H9 (cell line): ENCODE measurements around the gene ST3GAL5. TPM values are rescaled to one million over a fixed set of nuclear protein-coding genes. Genes with fewer than 3 reads are reported as not detected.

Experiments used
- DNase-seq: peaks from one replicate; pipeline ENCODE4 v3.0.0-alpha.2; 2017
- H2AFZ ChIP-seq: one replicate; pipeline ENCODE4 v1.6.1; 2013; ENCODE audit warnings: mild to moderate bottlenecking, low read length, control low read depth, moderate library complexity
- H2AK5ac ChIP-seq: 2 replicates; pipeline ENCODE4 v1.6.1; 2013; ENCODE audit warnings: low read length, control low read depth, mixed read lengths; ENCODE audit not compliant: insufficient read length
- H2BK120ac ChIP-seq: one replicate; pipeline ENCODE4 v1.6.1; 2013; ENCODE audit warnings: low read depth, mild to moderate bottlenecking, low read length, control low read depth, inconsistent platforms; ENCODE audit not compliant: poor library complexity, severe bottlenecking
- H2BK12ac ChIP-seq: 2 replicates; pipeline ENCODE4 v1.6.1; 2013; ENCODE audit warnings: low read length, control low read depth, mixed read lengths, low read depth; ENCODE audit not compliant: insufficient read length
- H2BK15ac ChIP-seq: 2 replicates; pipeline ENCODE4 v1.6.1; 2013; ENCODE audit warnings: low read depth, low read length, control low read depth
- H2BK20ac ChIP-seq: one replicate; pipeline ENCODE4 v1.6.1; 2013; ENCODE audit warnings: low read depth, mild to moderate bottlenecking, low read length, control low read depth, inconsistent platforms; ENCODE audit not compliant: poor library complexity, severe bottlenecking
- H2BK5ac ChIP-seq: 2 replicates; pipeline ENCODE4 v1.6.1; 2013; ENCODE audit warnings: low read length, control low read depth, mixed read lengths; ENCODE audit not compliant: insufficient read length
- H3K14ac ChIP-seq: 2 replicates; pipeline ENCODE4 v1.6.1; 2013; ENCODE audit warnings: low read length, control low read depth; ENCODE audit not compliant: insufficient read depth
- H3K18ac ChIP-seq: 2 replicates; pipeline ENCODE4 v1.6.1; 2013; ENCODE audit warnings: low read depth, mild to moderate bottlenecking, mixed read lengths, low read length, control low read depth; ENCODE audit not compliant: insufficient read length
- H3K23ac ChIP-seq: 2 replicates; pipeline ENCODE4 v1.6.1; 2013; ENCODE audit warnings: low read length, control low read depth, mixed read lengths, low read depth; ENCODE audit not compliant: insufficient read length
- H3K23me2 ChIP-seq: 2 replicates; pipeline ENCODE4 v1.6.1; 2013; ENCODE audit warnings: low read depth, mild to moderate bottlenecking, mixed read lengths, low read length, control low read depth; ENCODE audit not compliant: insufficient read length, poor library complexity, severe bottlenecking
- H3K27ac ChIP-seq: 2 replicates; pipeline ENCODE4 v1.5.1; 2013; ENCODE audit warnings: low read length, control low read depth, mixed read lengths, low read depth; ENCODE audit not compliant: insufficient read length
- H3K27me3 ChIP-seq: 2 replicates; pipeline ENCODE4 v1.6.1; 2013; ENCODE audit warnings: low read length, control low read depth, inconsistent platforms; ENCODE audit not compliant: insufficient read depth
- H3K4ac ChIP-seq: 2 replicates; pipeline ENCODE4 v1.6.1; 2013; ENCODE audit warnings: low read depth, mild to moderate bottlenecking, control low read depth, inconsistent platforms, low read length, moderate library complexity
- H3K4me1 ChIP-seq: 2 replicates; pipeline ENCODE4 v1.6.1; 2013; ENCODE audit warnings: low read length, control low read depth, inconsistent platforms; ENCODE audit not compliant: insufficient read depth
- H3K4me2 ChIP-seq: 2 replicates; pipeline ENCODE4 v1.6.1; 2013; ENCODE audit warnings: low read length, control low read depth, mixed read lengths; ENCODE audit not compliant: insufficient read length, insufficient read depth
- H3K56ac ChIP-seq: 2 replicates; pipeline ENCODE4 v1.6.1; 2013; ENCODE audit warnings: low read depth, mild to moderate bottlenecking, mixed read lengths, low read length, control low read depth; ENCODE audit not compliant: insufficient read length
- H3K79me1 ChIP-seq: 2 replicates; pipeline ENCODE4 v1.6.1; 2013; ENCODE audit warnings: low read depth, mild to moderate bottlenecking, moderate library complexity, low read length, control low read depth, inconsistent platforms; ENCODE audit not compliant: insufficient read depth, poor library complexity, severe bottlenecking
- H3K79me2 ChIP-seq: 2 replicates; pipeline ENCODE4 v1.6.1; 2013; ENCODE audit warnings: low read length, control low read depth, inconsistent platforms; ENCODE audit not compliant: insufficient read depth
- H3K9ac ChIP-seq: 2 replicates; pipeline ENCODE4 v1.6.1; 2013; ENCODE audit warnings: low read length, control low read depth, mixed read lengths; ENCODE audit not compliant: insufficient read length; ENCODE audit errors: extremely low read depth
- H3K9me3 ChIP-seq: one replicate; pipeline ENCODE4 v1.6.1; 2013; ENCODE audit warnings: low read depth, low read length, inconsistent platforms; ENCODE audit not compliant: control insufficient read depth
- H3T11ph ChIP-seq: one replicate; pipeline ENCODE4 v1.6.1; 2013; ENCODE audit warnings: mild to moderate bottlenecking, low read length, control low read depth, inconsistent platforms
- H4K20me1 ChIP-seq: one replicate; pipeline ENCODE4 v1.6.1; 2013; ENCODE audit not compliant: control insufficient read depth, insufficient read length, insufficient read depth
- H4K5ac ChIP-seq: 2 replicates; pipeline ENCODE4 v1.6.1; 2013; ENCODE audit warnings: low read depth, mild to moderate bottlenecking, mixed read lengths, low read length, control low read depth; ENCODE audit not compliant: insufficient read length
- H4K8ac ChIP-seq: replicated peaks from 2 replicates; pipeline ENCODE4 v1.6.1; 2013; ENCODE audit warnings: low read length, control low read depth, mixed read lengths, low read depth; ENCODE audit not compliant: insufficient read length
- H4K91ac ChIP-seq: 2 replicates; pipeline ENCODE4 v1.6.1; 2013; ENCODE audit warnings: low read depth, mild to moderate bottlenecking, moderate library complexity, mixed read lengths, low read length, control low read depth; ENCODE audit not compliant: insufficient read length
- H3K27ac Mint-ChIP-seq, 3 experiments: 2 replicates in 2 of 3; 3 replicates in 1 of 3; pipeline ENCODE4 v1.8.0; 2020 to 2021; ENCODE audit warnings: mixed read lengths in 3 of 3, mild to moderate bottlenecking in 1 of 3, moderate library complexity in 1 of 3
- H3K27me3 Mint-ChIP-seq: 2 replicates; pipeline ENCODE4 v1.8.0; 2021; ENCODE audit warnings: low read depth, mild to moderate bottlenecking, moderate library complexity, mixed read lengths
- H3K36me3 Mint-ChIP-seq, 3 experiments: 2 replicates in 2 of 3; 3 replicates in 1 of 3; pipeline ENCODE4 v1.8.0; 2020 to 2021; ENCODE audit warnings: low read depth in 3 of 3, mixed read lengths in 3 of 3; ENCODE audit not compliant: insufficient read depth in 1 of 3
- H3K4me1 Mint-ChIP-seq, 2 experiments: 2 replicates each; pipeline ENCODE4 v1.8.0; 2020; ENCODE audit warnings: mixed read lengths in 2 of 2
- H3K4me3 Mint-ChIP-seq, 2 experiments: 2 replicates in 1 of 2; 3 replicates in 1 of 2; pipeline ENCODE4 v1.8.0; 2020 to 2021; ENCODE audit warnings: mild to moderate bottlenecking in 2 of 2, mixed read lengths in 2 of 2, moderate library complexity in 1 of 2
- H3K9me3 Mint-ChIP-seq, 2 experiments: 2 replicates in 1 of 2; 3 replicates in 1 of 2; pipeline ENCODE4 v1.8.0; 2020; ENCODE audit warnings: mild to moderate bottlenecking in 2 of 2, mixed read lengths in 2 of 2, moderate library complexity in 1 of 2
- CTCF ChIP-seq: fragments of 200-600 bp; sonication (generic); conservative IDR thresholded peaks from 3 replicates; pipeline ENCODE4 v1.8.0; 2021; ENCODE audit warnings: antibody characterized with exemption, mild to moderate bottlenecking
- WGBS: extraction: QIAGEN DNeasy Blood & Tissue Kit; methylation state at CpG from one replicate; pipeline ENCODE4 v1.1.7; 2013; ENCODE audit warnings: missing lambda C conversion rate, low lambda C conversion rate, mixed read lengths; ENCODE audit not compliant: insufficient read length; ENCODE audit errors: extremely low coverage; 5-methylcytosine and 5-hydroxymethylcytosine counted together
- long read RNA-seq: library from polyadenylated mRNA; unstranded; transcript quantifications from one replicate; pipeline ENCODE4 v2.0.0, GENCODE V29; 2020
- total RNA-seq: library from RNA; stranded (reverse); gene quantifications from 2 replicates; pipeline ENCODE4 v1.2.1, GENCODE V29; 2021

ST3GAL5 gene
- total RNA-seq = 3.3 and 3.9 TPM in 2 replicates
- long read RNA-seq, partial matches to known transcripts = 0 of 4 reads
- long read RNA-seq, other reads (novel, unspliced or antisense) = 2 of 4 reads

GRCh38 chr2:85888684-85889626 lies at the start of gene ST3GAL5:
Gene ST3GAL5 (minus strand): TSS chr2:85888990. CDS start chr2:85888905, 85 bp downstream.
- peak; percentile 82 for TF ChIP-seq CTCF
- H3K9me3 ChIP-seq = no peaks in the 10 kb centered on the region
- no peak within 1 kb of the TSS for H4K8ac ChIP-seq
- Mint-ChIP-seq H3K27ac (no peak within 1 kb of the TSS), H3K4me3 (peak within 1 kb of the TSS; percentile 77 to 93), H3K27me3 (peaks cover 42% of the 10 kb centered on the region), H3K36me3 (no peaks in the 10 kb centered on the region), H3K9me3 (no peaks in the 10 kb centered on the region), H3K4me1 (peaks cover 24 to 27% of the 10 kb centered on the region in 2 experiments)
- peak within 1 kb of the TSS; percentile 6 for H3K9ac ChIP-seq
- H3K27me3 ChIP-seq = peaks cover 3% of the 10 kb centered on the region; the same call in 1 of the 2 replicates
- H3K79me2 ChIP-seq = no peaks in the 10 kb centered on the region
- no peak within 1 kb of the TSS for H3T11ph ChIP-seq
- H2BK5ac ChIP-seq = no peak within 1 kb of the TSS
- no peak within 1 kb of the TSS for H2BK120ac ChIP-seq
- H3K4me1 ChIP-seq = no peaks in the 10 kb centered on the region
- H3K18ac ChIP-seq = no peak within 1 kb of the TSS
- peak; percentile 89 for DNase-seq
- peak within 1 kb of the TSS; percentile 24 for H3K14ac ChIP-seq
- H3K27ac ChIP-seq = no peak within 1 kb of the TSS
- no peaks in the 10 kb centered on the region for H3K79me1 ChIP-seq
- H2AK5ac ChIP-seq = no peak within 1 kb of the TSS
- H2BK15ac ChIP-seq = no peak within 1 kb of the TSS
- H2BK12ac ChIP-seq = no peak within 1 kb of the TSS
- H4K5ac ChIP-seq = no peak within 1 kb of the TSS
- peaks cover 13% of the 10 kb centered on the region for H3K23me2 ChIP-seq
- H4K20me1 ChIP-seq = no peaks in the 10 kb centered on the region
- no peak within 1 kb of the TSS for H3K4ac ChIP-seq
- no peak within 1 kb of the TSS for H3K23ac ChIP-seq
- H3K4me2 ChIP-seq = peak within 1 kb of the TSS; percentile 89
- H2AFZ ChIP-seq = peak within 1 kb of the TSS; percentile 90
- no peak within 1 kb of the TSS for H3K56ac ChIP-seq
- H2BK20ac ChIP-seq = no peak within 1 kb of the TSS
- no peak within 1 kb of the TSS for H4K91ac ChIP-seq
- no CpG with 5 or more reads among the region's 94 CpGs for WGBS
